ENCODE measurements around the gene CD46. TPM values are rescaled to one million over a fixed set of nuclear protein-coding genes. Genes with fewer than 3 reads are reported as not detected.

CD46 gene
- total RNA-seq, 4 donors from 2014 or later: 153 to 197 (median 174) TPM

GRCh38 chr1:207813512-207813881, 61.6 kb downstream of the CD46 start:
- ATAC-seq (ENCODE audit: low FRiP score) (no peak), DNase-seq (ENCODE audit: low spot score) (no peak)

GRCh38 chr1:207813946-207814345, 62.1 kb downstream of the CD46 start:
- TF ChIP-seq CTCF (IDR thresholded peaks at IDR 0.05): no peak
- ATAC-seq (ENCODE audit: low FRiP score) (no peak), DNase-seq (ENCODE audit: low spot score) (no peak)

More at GRCh38 chr1:207813512-207813881, 61.6 kb downstream of the CD46 start:
- no peak for TF ChIP-seq CTCF (IDR thresholded peaks at IDR 0.05)

GRCh38 chr1:207814469-207814868, 62.6 kb downstream of the CD46 start:
- TF ChIP-seq CTCF (IDR thresholded peaks at IDR 0.05): no peak
- ATAC-seq (ENCODE audit: low FRiP score) (no peak), DNase-seq (ENCODE audit: low spot score) (no peak)

DNA sequence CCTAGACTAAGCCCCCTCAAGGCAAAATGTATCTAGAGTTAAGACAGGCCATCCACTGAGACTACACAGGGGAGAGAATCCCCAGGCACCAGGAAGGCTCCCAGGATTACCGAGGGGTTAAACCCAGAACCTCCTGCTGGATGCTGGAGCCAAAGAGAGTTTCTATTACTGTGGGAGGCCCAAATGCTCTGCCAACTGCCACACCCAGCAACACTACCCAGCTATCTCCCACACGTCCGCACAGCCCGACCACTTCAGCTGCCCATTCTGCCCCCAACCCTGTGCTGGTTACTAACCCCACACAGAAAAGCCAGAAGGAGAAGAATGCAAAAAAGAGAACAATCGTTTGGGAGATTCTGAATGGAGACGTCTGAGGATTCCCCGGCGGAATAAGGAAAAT, 63.6 kb downstream of the CD46 start:
- DNase-seq (ENCODE audit: low spot score) (no peak), ATAC-seq (ENCODE audit: low FRiP score) (no peak)

DNA sequence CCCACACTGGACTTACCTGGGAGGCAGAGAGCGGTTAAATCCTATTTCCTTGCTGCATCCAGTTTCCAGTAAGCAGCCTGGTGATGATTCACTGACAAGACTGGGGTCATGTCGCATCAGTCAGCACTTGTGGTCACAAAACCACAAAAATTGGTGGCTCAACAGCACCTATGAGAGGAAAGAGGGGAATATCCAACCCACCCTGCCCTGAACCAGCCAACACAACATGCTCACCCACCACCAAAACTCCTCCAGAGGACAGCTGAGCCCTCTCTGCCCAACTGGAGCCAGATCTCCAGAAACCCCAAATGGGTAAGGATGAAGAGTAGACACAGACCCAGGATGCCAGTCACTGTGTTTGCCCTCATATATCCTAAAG, 64.0 kb downstream of the CD46 start:
- no peak for ATAC-seq (ENCODE audit: low FRiP score)

More for the DNA sequence above, 63.6 kb downstream of the CD46 start:
- TF ChIP-seq CTCF (IDR thresholded peaks at IDR 0.05): no peak

DNA sequence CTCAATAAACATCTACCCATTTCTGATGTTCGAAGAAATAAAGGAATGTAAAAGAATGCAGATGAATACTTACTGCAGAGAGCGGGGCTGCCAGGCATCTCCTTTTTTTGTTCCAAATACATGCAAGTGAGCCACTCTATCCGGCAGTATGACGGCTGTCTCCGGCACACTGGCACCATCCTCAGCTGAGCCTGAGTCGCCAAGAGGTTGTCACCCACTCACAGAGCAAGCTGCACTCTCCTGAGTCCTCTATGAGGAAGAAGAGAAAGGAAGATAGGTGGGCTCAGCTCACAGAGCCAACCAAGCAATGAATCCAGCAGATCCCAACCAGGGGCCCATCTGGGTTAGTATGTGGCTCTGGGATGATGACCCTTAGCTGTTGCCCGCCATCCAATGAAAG, 65.3 kb downstream of the CD46 start:
- ATAC-seq (ENCODE audit: low FRiP score): no peak

More for the DNA sequence above, 64.0 kb downstream of the CD46 start:
- no peak for DNase-seq (ENCODE audit: low spot score)
- TF ChIP-seq CTCF (IDR thresholded peaks at IDR 0.05): no peak

More for the DNA sequence above, 65.3 kb downstream of the CD46 start:
- DNase-seq (ENCODE audit: low spot score): no peak
- no peak for TF ChIP-seq CTCF (IDR thresholded peaks at IDR 0.05)
